Stimulated activated naive B cell treated with anti-CD40 and anti-IgM and Interleukin-4, amounts not matched to agents 10 μg/mL and 1 μg/mL and 100 μg/mL, for 72 hours (primary cell): ENCODE measurements around the gene CAPN14.

Source experiments
- ATAC-seq, 2 donors: fragments of 150-1000 bp; cut with Tn5 transposase; replicated peaks; 2 replicates each; pipeline ENCODE4 v1.10.0; 2021; ENCODE audit warnings: moderate library complexity in 1 of 2
- DNase-seq: peaks from one replicate; pipeline ENCODE4 v3.0.0; 2021
- H3K27ac Mint-ChIP-seq: one replicate; pipeline ENCODE4 v1.8.0; 2022; ENCODE audit warnings: mild to moderate bottlenecking, mixed read lengths
- H3K27me3 Mint-ChIP-seq, 2 donors: one replicate each; pipeline ENCODE4 v1.8.0; 2022; ENCODE audit warnings: mixed read lengths in 2 of 2
- H3K36me3 Mint-ChIP-seq, 2 donors: one replicate each; pipeline ENCODE4 v1.8.0; 2022; ENCODE audit warnings: mixed read lengths in 2 of 2, mild to moderate bottlenecking in 1 of 2
- H3K4me1 Mint-ChIP-seq, 2 donors: one replicate each; pipeline ENCODE4 v1.8.0; 2022; ENCODE audit warnings: mixed read lengths in 2 of 2, mild to moderate bottlenecking in 1 of 2
- H3K4me3 Mint-ChIP-seq, 2 donors: one replicate each; pipeline ENCODE4 v1.8.0; 2022; ENCODE audit warnings: mild to moderate bottlenecking in 2 of 2, mixed read lengths in 2 of 2, moderate library complexity in 1 of 2
- H3K9me3 Mint-ChIP-seq, 2 donors: one replicate each; pipeline ENCODE4 v1.8.0; 2022; ENCODE audit warnings: mixed read lengths in 2 of 2, mild to moderate bottlenecking in 1 of 2

Gene CAPN14, protein sequence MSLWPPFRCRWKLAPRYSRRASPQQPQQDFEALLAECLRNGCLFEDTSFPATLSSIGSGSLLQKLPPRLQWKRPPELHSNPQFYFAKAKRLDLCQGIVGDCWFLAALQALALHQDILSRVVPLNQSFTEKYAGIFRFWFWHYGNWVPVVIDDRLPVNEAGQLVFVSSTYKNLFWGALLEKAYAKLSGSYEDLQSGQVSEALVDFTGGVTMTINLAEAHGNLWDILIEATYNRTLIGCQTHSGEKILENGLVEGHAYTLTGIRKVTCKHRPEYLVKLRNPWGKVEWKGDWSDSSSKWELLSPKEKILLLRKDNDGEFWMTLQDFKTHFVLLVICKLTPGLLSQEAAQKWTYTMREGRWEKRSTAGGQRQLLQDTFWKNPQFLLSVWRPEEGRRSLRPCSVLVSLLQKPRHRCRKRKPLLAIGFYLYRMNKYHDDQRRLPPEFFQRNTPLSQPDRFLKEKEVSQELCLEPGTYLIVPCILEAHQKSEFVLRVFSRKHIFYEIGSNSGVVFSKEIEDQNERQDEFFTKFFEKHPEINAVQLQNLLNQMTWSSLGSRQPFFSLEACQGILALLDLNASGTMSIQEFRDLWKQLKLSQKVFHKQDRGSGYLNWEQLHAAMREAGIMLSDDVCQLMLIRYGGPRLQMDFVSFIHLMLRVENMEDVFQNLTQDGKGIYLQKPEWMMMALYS

DNA sequence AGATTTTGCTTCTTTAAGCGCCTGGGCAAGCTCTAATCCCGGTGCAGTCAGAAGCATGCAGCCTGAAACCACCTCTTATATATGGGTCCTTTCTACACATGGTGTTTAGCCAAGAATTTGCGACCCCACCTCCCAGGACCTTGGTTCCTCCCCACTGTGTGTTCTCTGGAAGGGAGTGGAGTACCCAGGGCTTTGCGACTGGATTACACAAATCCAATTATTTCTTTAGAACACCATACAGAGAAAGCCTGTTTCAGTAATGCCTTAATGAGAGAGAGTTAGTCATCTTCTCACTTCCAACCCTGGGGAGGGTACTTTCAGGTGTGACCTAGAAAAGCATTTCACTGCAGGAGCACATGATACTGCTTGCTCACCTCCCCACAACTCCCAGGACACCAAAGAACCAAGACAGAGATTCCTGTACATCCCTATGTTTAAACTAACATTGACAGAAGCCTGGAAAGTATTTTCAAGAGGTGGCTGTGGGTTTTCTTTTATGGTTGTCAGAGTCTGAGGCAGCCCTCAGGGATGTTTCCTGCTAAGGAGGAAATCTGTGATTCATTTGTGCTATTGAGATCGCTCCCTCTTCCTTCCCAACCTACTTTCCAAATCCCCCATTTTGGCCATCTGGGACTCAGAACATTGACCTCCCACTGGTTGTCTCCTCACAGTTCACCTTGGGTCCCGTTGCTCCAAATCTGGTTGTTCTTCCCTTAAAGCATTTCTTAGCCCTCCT is at the start of gene CAPN14:
TSS of gene CAPN14 (minus strand) at position 51 of the 736 bp plus-strand sequence. CDS start 12,068 bp downstream, outside the sequence.
- peaks cover 0 to 2% of the 10 kb centered on the region in 2 donors for H3K9me3 Mint-ChIP-seq
- ATAC-seq = peak in 1 of 2 donors; percentile 12
- peaks cover 77 to 98% of the 10 kb centered on the region in 2 donors for H3K4me1 Mint-ChIP-seq
- H3K36me3 Mint-ChIP-seq = no peaks in the 10 kb centered on the region
- H3K27ac Mint-ChIP-seq = peak within 1 kb of the TSS; percentile 82
- no peak for DNase-seq
- no peaks in the 10 kb centered on the region for H3K27me3 Mint-ChIP-seq
- no peak within 1 kb of the TSS for H3K4me3 Mint-ChIP-seq

DNA sequence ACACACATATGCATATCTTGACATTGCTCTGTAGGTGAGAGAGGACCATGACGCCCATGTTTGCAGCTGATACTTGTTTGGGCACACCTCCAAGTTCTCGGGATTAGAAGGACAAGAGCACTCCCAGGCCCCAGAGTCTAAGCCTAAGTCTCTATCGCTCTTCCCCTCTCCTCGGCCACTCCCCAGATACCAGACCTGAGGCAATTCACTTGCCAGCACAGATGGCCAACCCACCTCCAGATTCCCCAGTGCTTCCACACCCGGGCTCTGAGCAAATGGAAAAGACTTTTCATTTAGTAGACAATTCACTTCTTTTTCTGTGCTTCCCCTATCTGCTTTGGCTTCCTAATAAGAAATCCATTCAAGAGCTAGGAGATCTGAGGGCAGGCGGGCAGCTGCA is 49.5 kb upstream of the CAPN14 start:
- DNase-seq (no peak), ATAC-seq (no peak)
- H3K27ac Mint-ChIP-seq = no peak overlapping the region
- H3K27me3 Mint-ChIP-seq = no peaks in the 10 kb centered on the region
- no peaks in the 10 kb centered on the region for H3K9me3 Mint-ChIP-seq
- H3K4me1 Mint-ChIP-seq = peaks cover 5 to 13% of the 10 kb centered on the region in 2 donors
- peaks cover 10 to 17% of the 10 kb centered on the region in 2 donors for H3K36me3 Mint-ChIP-seq
- H3K4me3 Mint-ChIP-seq = no peak overlapping the region

- Mint-ChIP-seq H3K4me3 (no peak overlapping the region), H3K4me1 (peaks cover 5% of the 10 kb centered on the region in 2 donors), H3K36me3 (peaks cover 20 to 28% of the 10 kb centered on the region in 2 donors), H3K9me3 (no peaks in the 10 kb centered on the region), H3K27me3 (no peaks in the 10 kb centered on the region), H3K27ac (no peak overlapping the region)
- ATAC-seq (no peak), DNase-seq (no peak)
Observed at GRCh38 chr2:31265234-31265633, 47.9 kb upstream of the CAPN14 start.

- H3K36me3 Mint-ChIP-seq = peaks cover 20 to 28% of the 10 kb centered on the region in 2 donors
- no peaks in the 10 kb centered on the region for H3K27me3 Mint-ChIP-seq
- H3K4me3 Mint-ChIP-seq = no peak overlapping the region
- H3K4me1 Mint-ChIP-seq = peaks cover 6 to 10% of the 10 kb centered on the region in 2 donors
- no peak overlapping the region for H3K27ac Mint-ChIP-seq
- ATAC-seq (peak in 1 of 2 donors; percentile 39), DNase-seq (no peak)
- no peaks in the 10 kb centered on the region for H3K9me3 Mint-ChIP-seq
Observed at GRCh38 chr2:31263636-31264190, 46.4 kb upstream of the CAPN14 start.

GRCh38 chr2:31260870-31261269 is 43.6 kb upstream of the CAPN14 start:
- H3K4me3 Mint-ChIP-seq = no peak overlapping the region
- H3K9me3 Mint-ChIP-seq = no peaks in the 10 kb centered on the region
- no peak for DNase-seq
- H3K36me3 Mint-ChIP-seq = peaks cover 13 to 16% of the 10 kb centered on the region in 2 donors
- H3K4me1 Mint-ChIP-seq = peaks cover 29 to 34% of the 10 kb centered on the region in 2 donors
- H3K27ac Mint-ChIP-seq = no peak overlapping the region
- no peaks in the 10 kb centered on the region for H3K27me3 Mint-ChIP-seq
- ATAC-seq = no peak

DNA sequence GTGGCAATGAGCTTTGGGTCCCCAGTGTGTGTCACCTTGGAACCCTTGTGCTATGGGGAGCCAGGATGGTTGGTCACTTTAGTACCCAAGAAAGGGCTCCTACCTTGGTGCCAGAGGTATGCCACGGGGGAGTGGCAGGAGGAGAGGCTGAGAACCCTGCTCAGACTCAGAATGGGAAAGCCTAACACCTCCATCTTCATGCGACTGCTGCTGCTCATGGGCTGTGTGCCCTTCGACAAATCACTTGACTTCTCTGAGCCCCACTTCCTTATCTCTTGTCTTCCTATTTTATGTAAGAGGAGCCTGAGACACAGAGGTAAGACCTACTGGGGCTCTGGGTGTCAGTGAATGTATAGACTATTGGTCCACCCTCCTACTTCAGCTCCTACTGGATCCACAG is 41.8 kb upstream of the CAPN14 start:
- DNase-seq = no peak
- no peaks in the 10 kb centered on the region for H3K27me3 Mint-ChIP-seq

GRCh38 chr2:31258351-31258750 is 41.0 kb upstream of the CAPN14 start:
- peak overlapping the region; percentile 55 to 70 for H3K4me3 Mint-ChIP-seq
- H3K27ac Mint-ChIP-seq = no peak overlapping the region
- H3K27me3 Mint-ChIP-seq = no peaks in the 10 kb centered on the region
- ATAC-seq (peak; percentile 59 to 66), DNase-seq (peak; percentile 21)
- H3K9me3 Mint-ChIP-seq = no peaks in the 10 kb centered on the region
- H3K36me3 Mint-ChIP-seq = peaks cover 13 to 16% of the 10 kb centered on the region in 2 donors
- H3K4me1 Mint-ChIP-seq = peaks cover 49 to 60% of the 10 kb centered on the region in 2 donors

More for the DNA sequence above, 41.8 kb upstream of the CAPN14 start:
- Mint-ChIP-seq H3K9me3 (no peaks in the 10 kb centered on the region), H3K36me3 (peaks cover 13 to 16% of the 10 kb centered on the region in 2 donors), H3K27ac (peak overlapping the region; percentile 37), H3K4me3 (no peak overlapping the region), H3K4me1 (peaks cover 44 to 52% of the 10 kb centered on the region in 2 donors)
- ATAC-seq = no peak

DNA sequence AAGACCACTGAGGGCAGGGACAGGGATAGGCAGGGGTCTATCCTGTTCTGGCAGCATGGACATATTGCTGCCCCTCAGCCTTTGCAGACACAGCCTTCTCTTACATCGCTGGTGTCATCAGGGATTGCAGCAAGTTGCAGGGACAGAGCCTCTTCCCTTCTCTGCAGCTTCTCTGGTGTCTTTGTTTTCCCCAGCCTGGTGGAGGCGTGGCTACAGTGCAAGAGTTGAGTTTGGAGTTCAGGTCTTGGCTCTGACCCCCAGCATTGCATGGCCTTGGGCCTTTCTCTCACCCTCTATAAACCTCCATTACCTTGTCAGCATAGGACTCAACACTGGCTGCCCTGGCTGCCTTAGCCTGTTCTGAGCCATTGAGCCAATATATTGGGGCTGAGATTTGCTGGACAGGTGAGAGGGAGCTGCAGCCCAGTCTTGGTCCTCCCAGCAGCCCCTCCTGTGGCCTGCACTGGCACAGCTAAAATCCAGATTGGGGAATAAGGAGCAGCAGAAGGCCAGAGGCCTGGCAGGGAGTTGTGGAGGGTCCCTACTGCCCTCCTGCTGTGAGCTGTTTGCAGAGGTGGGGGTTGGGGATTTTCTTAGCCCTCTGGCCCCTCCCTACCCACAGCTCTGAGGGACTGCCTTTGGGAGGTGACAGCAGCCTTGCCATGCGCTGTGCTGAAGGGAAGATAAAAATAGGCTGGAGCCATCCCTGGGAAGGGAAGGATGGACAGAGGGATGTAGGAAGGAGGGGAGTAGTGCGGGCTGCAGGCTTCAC is 39.5 kb upstream of the CAPN14 start:
- H3K9me3 Mint-ChIP-seq = peaks cover 0 to 4% of the 10 kb centered on the region in 2 donors
- H3K27ac Mint-ChIP-seq = peak overlapping the region; percentile 73
- peak overlapping the region; percentile 2 to 59 for H3K4me3 Mint-ChIP-seq
- ATAC-seq (peak; percentile 15 to 17), DNase-seq (no peak)
- peaks cover 18 to 21% of the 10 kb centered on the region in 2 donors for H3K36me3 Mint-ChIP-seq
- no peaks in the 10 kb centered on the region for H3K27me3 Mint-ChIP-seq
- H3K4me1 Mint-ChIP-seq = peaks cover 62 to 75% of the 10 kb centered on the region in 2 donors

- H3K4me1 Mint-ChIP-seq = peaks cover 68 to 83% of the 10 kb centered on the region in 2 donors
- DNase-seq (peak; percentile 74), ATAC-seq (peak; percentile 82)
- H3K27me3 Mint-ChIP-seq = no peaks in the 10 kb centered on the region
- H3K27ac Mint-ChIP-seq = peak overlapping the region; percentile 40
- peak overlapping the region; percentile 2 to 18 for H3K4me3 Mint-ChIP-seq
- peaks cover 0 to 4% of the 10 kb centered on the region in 2 donors for H3K9me3 Mint-ChIP-seq
- H3K36me3 Mint-ChIP-seq = peaks cover 16 to 19% of the 10 kb centered on the region in 2 donors
Observed at GRCh38 chr2:31255911-31256571, 38.7 kb upstream of the CAPN14 start.

GRCh38 chr2:31254237-31255203 is 37.2 kb upstream of the CAPN14 start:
- H3K27me3 Mint-ChIP-seq = no peaks in the 10 kb centered on the region
- peaks cover 72 to 86% of the 10 kb centered on the region in 2 donors for H3K4me1 Mint-ChIP-seq
- H3K4me3 Mint-ChIP-seq = no peak overlapping the region
- H3K36me3 Mint-ChIP-seq = peaks cover 11 to 18% of the 10 kb centered on the region in 2 donors
- H3K27ac Mint-ChIP-seq = peak overlapping the region; percentile 15
- peaks cover 0 to 4% of the 10 kb centered on the region in 2 donors for H3K9me3 Mint-ChIP-seq
- ATAC-seq = no peak
- DNase-seq = no peak

DNA sequence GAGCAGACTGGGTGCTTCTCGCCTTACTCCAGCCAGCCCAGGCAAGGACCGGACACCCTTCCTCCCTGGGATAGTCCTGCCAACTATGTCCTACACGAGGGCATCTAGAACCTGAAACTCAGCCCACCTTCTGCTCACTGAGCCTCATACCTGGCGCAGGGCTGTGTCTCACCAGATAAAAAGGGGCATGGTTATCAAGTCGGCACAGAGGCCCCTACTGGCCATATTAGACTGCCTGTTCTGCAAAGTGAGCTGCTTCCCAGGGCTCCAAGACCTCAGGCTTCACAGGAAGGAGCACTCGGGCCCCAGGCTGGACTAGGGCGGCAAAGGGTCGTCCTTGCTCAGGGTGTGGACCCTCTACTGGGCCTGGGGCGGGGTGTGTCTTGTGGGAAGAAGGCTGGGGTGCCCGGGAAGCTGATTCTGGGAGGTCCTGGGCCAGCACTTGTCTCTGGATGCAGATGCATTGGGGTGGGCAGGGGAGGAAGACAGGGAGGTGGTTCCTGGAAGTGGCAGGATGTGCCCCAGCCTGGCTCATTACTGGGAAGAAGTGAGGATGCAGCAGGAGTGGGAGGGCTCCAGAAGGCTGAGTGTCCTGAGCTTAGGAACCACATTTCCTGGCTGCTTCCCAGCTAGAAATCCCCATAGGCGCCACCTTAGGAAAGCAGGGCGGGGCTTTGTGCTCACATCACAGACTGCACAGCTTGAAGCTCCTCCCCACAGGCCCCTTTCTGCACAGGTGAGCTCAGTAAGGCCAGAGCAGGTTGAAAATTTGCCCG is 36.2 kb upstream of the CAPN14 start:
- H3K27ac Mint-ChIP-seq = peak overlapping the region; percentile 87
- peaks cover 72 to 78% of the 10 kb centered on the region in 2 donors for H3K4me1 Mint-ChIP-seq
- H3K36me3 Mint-ChIP-seq = peaks cover 14 to 25% of the 10 kb centered on the region in 2 donors
- H3K27me3 Mint-ChIP-seq = no peaks in the 10 kb centered on the region
- peaks cover 0 to 4% of the 10 kb centered on the region in 2 donors for H3K9me3 Mint-ChIP-seq
- H3K4me3 Mint-ChIP-seq = peak overlapping the region; percentile 25 to 34
- ATAC-seq (no peak), DNase-seq (no peak)
